Nephron (organoid): ENCODE data around the gene VPS8.
A peak's percentile ranks its signal among the peaks of the same experiment; 100 is the strongest.

Source experiments
- H3K27ac Mint-ChIP-seq, 3 experiments: 2 replicates each; pipeline ENCODE4 v1.8.0; 2020; ENCODE audit warnings: mixed read lengths in 3 of 3, mild to moderate bottlenecking in 2 of 3, moderate library complexity in 1 of 3
- H3K27me3 Mint-ChIP-seq: 2 replicates; pipeline ENCODE4 v1.8.0; 2021; ENCODE audit warnings: low read depth, mild to moderate bottlenecking, moderate library complexity, mixed read lengths
- H3K36me3 Mint-ChIP-seq: 2 replicates; pipeline ENCODE4 v1.8.0; 2020; ENCODE audit warnings: low read depth, mixed read lengths
- H3K4me1 Mint-ChIP-seq: 2 replicates; pipeline ENCODE4 v1.8.0; 2020; ENCODE audit warnings: mixed read lengths
- H3K4me3 Mint-ChIP-seq, 3 experiments: 2 replicates each; pipeline ENCODE4 v1.8.0; 2020; ENCODE audit warnings: mild to moderate bottlenecking in 3 of 3, mixed read lengths in 3 of 3, moderate library complexity in 2 of 3
- H3K9me3 Mint-ChIP-seq: 2 replicates; pipeline ENCODE4 v1.8.0; 2020; ENCODE audit warnings: mixed read lengths
- CTCF ChIP-seq, 3 experiments: fragments of 200-600 bp; sonication (generic); IDR thresholded peaks; one replicate each; pipeline ENCODE4 v1.5.0; 2021; ENCODE audit warnings: antibody characterized with exemption in 3 of 3; ENCODE audit not compliant: unreplicated experiment in 3 of 3

VPS8 gene

GRCh38 chr3:184811663-184811998, 335 bp upstream of the VPS8 start:
- H3K36me3 Mint-ChIP-seq: no peaks in the 10 kb centered on the region
- H3K4me3 Mint-ChIP-seq: peak overlapping the region; percentile 94 to 97 (median 95)
- H3K27me3 Mint-ChIP-seq: no peaks in the 10 kb centered on the region
- peak overlapping the region; percentile 29 to 90 (median 88) for H3K27ac Mint-ChIP-seq
- H3K4me1 Mint-ChIP-seq: peaks cover 20% of the 10 kb centered on the region
- H3K9me3 Mint-ChIP-seq: no peaks in the 10 kb centered on the region
- TF ChIP-seq CTCF (IDR thresholded peaks at IDR 0.05; ENCODE audit: unreplicated experiment in 3 of 3): no peak

GRCh38 chr3:184812662-184813042, 686 bp downstream of the VPS8 start:
- TF ChIP-seq CTCF (IDR thresholded peaks at IDR 0.05; ENCODE audit: unreplicated experiment in 3 of 3): no peak
- Mint-ChIP-seq H3K9me3 (no peaks in the 10 kb centered on the region), H3K36me3 (peaks cover 4% of the 10 kb centered on the region), H3K4me1 (peaks cover 17% of the 10 kb centered on the region), H3K27ac (no peak overlapping the region), H3K4me3 (peak overlapping the region; percentile 94 to 97 (median 95)), H3K27me3 (no peaks in the 10 kb centered on the region)

GRCh38 chr3:184813357-184813756, 1.4 kb downstream of the VPS8 start:
- Mint-ChIP-seq H3K27me3 (no peaks in the 10 kb centered on the region), H3K9me3 (no peaks in the 10 kb centered on the region), H3K36me3 (peaks cover 7% of the 10 kb centered on the region), H3K4me1 (peaks cover 17% of the 10 kb centered on the region), H3K27ac (no peak overlapping the region), H3K4me3 (peak overlapping the region; percentile 94 to 97 (median 95))
- no peak for TF ChIP-seq CTCF (IDR thresholded peaks at IDR 0.05; ENCODE audit: unreplicated experiment in 3 of 3)

GRCh38 chr3:184814214-184814613, 2.2 kb downstream of the VPS8 start:
- Mint-ChIP-seq H3K27me3 (no peaks in the 10 kb centered on the region), H3K36me3 (peaks cover 7% of the 10 kb centered on the region), H3K27ac (no peak overlapping the region), H3K4me3 (peak overlapping the region in 2 of 3 experiments; percentile 94 to 95), H3K4me1 (peaks cover 17% of the 10 kb centered on the region), H3K9me3 (no peaks in the 10 kb centered on the region)
- TF ChIP-seq CTCF (IDR thresholded peaks at IDR 0.05; ENCODE audit: unreplicated experiment in 3 of 3): no peak

- peak overlapping the region in 1 of 3 experiments; percentile 32 for H3K4me3 Mint-ChIP-seq
- TF ChIP-seq CTCF (IDR thresholded peaks at IDR 0.05; ENCODE audit: unreplicated experiment in 3 of 3): no peak
- H3K27me3 Mint-ChIP-seq: no peaks in the 10 kb centered on the region
- H3K36me3 Mint-ChIP-seq: peaks cover 7% of the 10 kb centered on the region
- peaks cover 21% of the 10 kb centered on the region for H3K4me1 Mint-ChIP-seq
- H3K27ac Mint-ChIP-seq: no peak overlapping the region
- no peaks in the 10 kb centered on the region for H3K9me3 Mint-ChIP-seq
Measured at GRCh38 chr3:184815046-184815930, 3.3 kb downstream of the VPS8 start.

- no peak for TF ChIP-seq CTCF (IDR thresholded peaks at IDR 0.05; ENCODE audit: unreplicated experiment in 3 of 3)
- H3K4me3 Mint-ChIP-seq: no peak overlapping the region
- peaks cover 7% of the 10 kb centered on the region for H3K36me3 Mint-ChIP-seq
- peaks cover 22% of the 10 kb centered on the region for H3K4me1 Mint-ChIP-seq
- H3K27me3 Mint-ChIP-seq: no peaks in the 10 kb centered on the region
- H3K9me3 Mint-ChIP-seq: no peaks in the 10 kb centered on the region
- H3K27ac Mint-ChIP-seq: no peak overlapping the region
Measured at GRCh38 chr3:184816614-184817013, 4.6 kb downstream of the VPS8 start.
